B cell (primary cell): Measurements from ENCODE around the gene PLD1. TPM values are rescaled to one million over a fixed set of nuclear protein-coding genes. Genes with fewer than 3 reads are reported as not detected.
"Not testable (repeated sequence)": the region's sequence is repeated elsewhere in the genome, so short reads cannot be mapped to it uniquely, and the experiment has no call there.

Experiments
- ATAC-seq: fragments of 200-7000 bp; cut with Tn5 transposase; one replicate; pipeline ENCODE4 v1.10.0; 2021; ENCODE audit warnings: low read depth, mild to moderate bottlenecking, moderate number of reproducible peaks, moderate library complexity
- CTCF ChIA-PET: fragments of 350-600 bp; sonication (Branson Sonifier 250); formaldehyde crosslinking; loops from one replicate; lab custom pipeline; 2021; ENCODE audit warnings: antibody characterized with exemption, inconsistent platforms; lab: Charles Lee
- POLR2A ChIA-PET: fragments of 350-600 bp; sonication (Branson Sonifier 250); formaldehyde crosslinking; loops from one replicate; lab custom pipeline; 2021; ENCODE audit warnings: antibody characterized with exemption; lab: Charles Lee
- DNase-seq: peaks from one replicate; pipeline ENCODE4 v3.0.0; 2013
- H2AFZ ChIP-seq: 2 replicates; pipeline ENCODE4 v1.6.1; 2012; ENCODE audit warnings: mild to moderate bottlenecking, low read depth, low read length; ENCODE audit not compliant: insufficient read depth, poor library complexity, severe bottlenecking
- H3K27ac ChIP-seq, 2 donors: 1 replicate in 1 of 2; 2 replicates in 1 of 2; pipeline ENCODE4 v1.5.1; 2012 to 2013; ENCODE audit warnings: low read length in 2 of 2, mild to moderate bottlenecking in 2 of 2, moderate library complexity in 1 of 2
- H3K27me3 ChIP-seq, 4 experiments: fragments of 200-600 bp in 1 of 4; sonication (generic) in 1 of 4; replicated peaks in 1 of 4; 1 replicate in 2 of 4; 2 replicates in 2 of 4; pipeline versions ENCODE4 v1.6.1 to v1.7.0; 2013 to 2016; ENCODE audit warnings: low read length in 3 of 4, mild to moderate bottlenecking in 2 of 4, mixed read lengths in 1 of 4, moderate library complexity in 1 of 4; ENCODE audit not compliant: insufficient read depth in 4 of 4, control insufficient read depth in 3 of 4; ENCODE audit errors: control extremely low read depth in 1 of 4
- H3K36me3 ChIP-seq, 2 experiments: replicated peaks in 1 of 2; 1 replicate in 1 of 2; 2 replicates in 1 of 2; pipeline versions ENCODE4 v1.6.1 to v1.7.1; 2013; ENCODE audit warnings: low read length in 1 of 2; ENCODE audit not compliant: insufficient read depth in 2 of 2, control insufficient read depth in 1 of 2; ENCODE audit errors: control extremely low read depth in 1 of 2, extremely low read depth in 1 of 2
- H3K4me1 ChIP-seq, 2 donors: fragments of 200-600 bp in 1 of 2; sonication (generic) in 1 of 2; 1 replicate in 1 of 2; 2 replicates in 1 of 2; pipeline versions ENCODE4 v1.5.1 to v1.6.1; 2013 to 2017; ENCODE audit warnings: low read length in 2 of 2; ENCODE audit not compliant: control insufficient read depth in 2 of 2, insufficient read depth in 2 of 2
- H3K4me2 ChIP-seq: replicated peaks from 2 replicates; pipeline ENCODE3; 2012; ENCODE audit warnings: mild to moderate bottlenecking, low read depth, low read length; ENCODE audit not compliant: poor library complexity, severe bottlenecking
- H3K4me3 ChIP-seq, 5 experiments: fragments of 200-600 bp in 1 of 5; sonication (generic) in 1 of 5; 1 replicate in 3 of 5; 2 replicates in 2 of 5; pipeline versions ENCODE4 v1.5.1 to v1.7.0; 2011 to 2016; ENCODE audit warnings: low read length in 4 of 5, mild to moderate bottlenecking in 4 of 5, low read depth in 2 of 5, control low read depth in 1 of 5, moderate library complexity in 1 of 5; ENCODE audit not compliant: insufficient read depth in 1 of 5; ENCODE audit errors: control extremely low read depth in 1 of 5, extremely low read depth in 1 of 5
- H3K79me2 ChIP-seq: fragments of 200-600 bp; sonication (generic); one replicate; pipeline ENCODE4 v1.6.0; 2016; ENCODE audit warnings: low read length; ENCODE audit not compliant: control insufficient read depth, insufficient read depth
- H3K9ac ChIP-seq: fragments of 200-600 bp; sonication (generic); 2 replicates; pipeline ENCODE4 v1.6.1; 2017; ENCODE audit warnings: mild to moderate bottlenecking, low read length, moderate library complexity
- H3K9me3 ChIP-seq, 3 donors: one replicate each; pipeline versions ENCODE4 v1.6.1 to v1.7.1; 2013; ENCODE audit warnings: low read length in 2 of 3; ENCODE audit not compliant: control insufficient read depth in 2 of 3, insufficient read depth in 1 of 3; ENCODE audit errors: control extremely low read depth in 1 of 3
- H4K20me1 ChIP-seq: 2 replicates; pipeline ENCODE4 v1.6.0; 2012; ENCODE audit warnings: mild to moderate bottlenecking, low read length; ENCODE audit not compliant: insufficient read depth, control insufficient read depth, poor library complexity, severe bottlenecking
- H3K27ac Mint-ChIP-seq: one replicate; pipeline ENCODE4 v1.8.0; 2021; ENCODE audit warnings: mixed read lengths
- H3K27me3 Mint-ChIP-seq: one replicate; pipeline ENCODE4 v1.8.0; 2021; ENCODE audit warnings: mixed read lengths
- H3K4me1 Mint-ChIP-seq: one replicate; pipeline ENCODE4 v1.8.0; 2021; ENCODE audit warnings: mixed read lengths
- H3K4me3 Mint-ChIP-seq: one replicate; pipeline ENCODE4 v1.8.0; 2021; ENCODE audit warnings: mixed read lengths
- H3K9me3 Mint-ChIP-seq: one replicate; pipeline ENCODE4 v1.8.0; 2022; ENCODE audit warnings: mixed read lengths; ENCODE audit not compliant: insufficient read depth
- CTCF ChIP-seq: fragments of 200-600 bp; IDR thresholded peaks from one replicate; pipeline ENCODE4 v1.8.0; 2022; ENCODE audit warnings: antibody characterized with exemption, mild to moderate bottlenecking
- EZH2 ChIP-seq: IDR thresholded peaks from 2 replicates; pipeline ENCODE4 v1.6.1; 2012; ENCODE audit warnings: borderline replicate concordance, low read depth, mild to moderate bottlenecking, moderate library complexity, low read length; ENCODE audit not compliant: insufficient read depth, poor library complexity, severe bottlenecking
- WGBS: methylation state at CpG from one replicate; pipeline ENCODE4 v1.1.5; 2013; ENCODE audit warnings: missing lambda C conversion rate; ENCODE audit not compliant: insufficient coverage; 5-methylcytosine and 5-hydroxymethylcytosine counted together
- intact Hi-C: fragments of 100-400 bp; cut with micrococcal nuclease; formaldehyde crosslinking; loops from one replicate; pipeline ENCODE4 v1.10.0; 2022
- polyA plus RNA-seq: library from polyadenylated mRNA; depleted of rRNA; stranded (reverse); fragments of >200 nt; gene quantifications from 2 replicates; pipeline ENCODE4 v1.2.3, GENCODE V29; 2012
- total RNA-seq, 2 donors: library from RNA; stranded (reverse); fragments of 120-200 nt in 1 of 2; gene quantifications; 1 replicate in 1 of 2; 2 replicates in 1 of 2; pipeline versions ENCODE4 v1.2.3 to v1.2.4, GENCODE V29; 2013 to 2022

The PLD1 gene
- total and polyA plus RNA-seq, 2 donors (not counting 1 experiment from before 2014, with no cell fraction given) = 0.24 to 0.52 TPM

GRCh38 chr3:171747223-171747920 lies 62.9 kb downstream of the PLD1 start:
- H4K20me1 ChIP-seq = no peaks in the 10 kb centered on the region

GRCh38 chr3:171746320-171747222 lies 63.7 kb downstream of the PLD1 start:
- H3K4me1 ChIP-seq, H3K9ac ChIP-seq, H3K27me3 Mint-ChIP-seq, intact Hi-C loops, H3K79me2 ChIP-seq, H3K9me3 ChIP-seq, H3K27me3 ChIP-seq, H3K27ac Mint-ChIP-seq, H4K20me1 ChIP-seq, H3K27ac ChIP-seq, POLR2A ChIA-PET, H3K4me3 Mint-ChIP-seq, H3K4me3 ChIP-seq, H3K4me2 ChIP-seq, DNase-seq, CTCF ChIA-PET, H3K36me3 ChIP-seq, H2AFZ ChIP-seq, H3K9me3 Mint-ChIP-seq, ATAC-seq, H3K4me1 Mint-ChIP-seq: not testable (repeated sequence)
- 86% methylated on average over 10 of the region's 11 CpGs for WGBS

More at GRCh38 chr3:171747223-171747920, 62.9 kb downstream of the PLD1 start:
- no peaks in the 10 kb centered on the region for H3K27me3 ChIP-seq
- H3K4me2 ChIP-seq = no peak overlapping the region
- peaks cover 0 to 10% (median 0%) of the 10 kb centered on the region in 3 donors for H3K9me3 ChIP-seq
- WGBS = 100% methylated on average over 1 of the region's 2 CpGs
- H3K9me3 Mint-ChIP-seq = no peaks in the 10 kb centered on the region
- no peak overlapping the region for H3K27ac Mint-ChIP-seq
- ATAC-seq = no peak
- H3K36me3 ChIP-seq = no peaks in the 10 kb centered on the region
- no peak overlapping the region for H2AFZ ChIP-seq
- no peak overlapping the region for H3K27ac ChIP-seq
- CTCF ChIA-PET = no interaction called here
- H3K9ac ChIP-seq = no peak overlapping the region
- no peak overlapping the region for H3K4me3 ChIP-seq
- no peak for DNase-seq
- no peaks in the 10 kb centered on the region for H3K79me2 ChIP-seq
- peaks cover 6% of the 10 kb centered on the region for H3K27me3 Mint-ChIP-seq
- POLR2A ChIA-PET = no interaction called here
- TF ChIP-seq EZH2 (no peak), CTCF (no peak)
- no peak overlapping the region for H3K4me3 Mint-ChIP-seq
- no peaks in the 10 kb centered on the region for H3K4me1 Mint-ChIP-seq
- no peaks in the 10 kb centered on the region for H3K4me1 ChIP-seq
- intact Hi-C loops = no loop called here
